Measurements from ENCODE around the gene ANGPTL3. TPM values are rescaled to one million over a fixed set of nuclear protein-coding genes. Genes with fewer than 3 reads are reported as not detected.
"Not testable (repeated sequence)": the region's sequence is repeated elsewhere in the genome, so short reads cannot be mapped to it uniquely, and the experiment has no call there.

ANGPTL3 gene
- polyA plus RNA-seq (2013, experiment 1 of 4), result not detected
- not detected for polyA plus RNA-seq (2013, experiment 2 of 4)
- not detected for polyA plus RNA-seq (2013, experiment 3 of 4)
- polyA plus RNA-seq (2013, experiment 4 of 4), result not detected

- Histone ChIP-seq H3K27me3 (ENCODE audit: control insufficient read depth, insufficient read depth, low read length, poor library complexity, severe bottlenecking) (no peaks in the 10 kb centered on the region), H3K4me1 (ENCODE audit: control insufficient read depth, insufficient read depth, low read length) (no peaks in the 10 kb centered on the region), H3K36me3 (ENCODE audit: control insufficient read depth, insufficient read depth, low read length) (no peaks in the 10 kb centered on the region), H3K27ac (ENCODE audit: insufficient read depth, low read depth, low read length, poor library complexity, severe bottlenecking) (no peak within 1 kb of the TSS), H3K9me3 (ENCODE audit: control insufficient read depth, low read length) (no peaks in the 10 kb centered on the region), H3K4me3 (ENCODE audit: insufficient read depth, low read depth, low read length) (no peak within 1 kb of the TSS)
- 85 to 100% methylated on average over 2 to 3 of the region's 3 CpGs for WGBS, 2 experiments
Observed at GRCh38 chr1:62597281-62597680, at the start of gene ANGPTL3. ANGPTL3 (plus strand) TSS chr1:62597520; CDS start chr1:62597567, 47 bp downstream.

GRCh38 chr1:62561306-62561705, 36.0 kb upstream of the ANGPTL3 start:
- Histone ChIP-seq H3K36me3 (ENCODE audit: control insufficient read depth, insufficient read depth, low read length) (no peaks in the 10 kb centered on the region), H3K27me3 (ENCODE audit: control insufficient read depth, insufficient read depth, low read length, poor library complexity, severe bottlenecking) (no peaks in the 10 kb centered on the region), H3K27ac (ENCODE audit: insufficient read depth, low read depth, low read length, poor library complexity, severe bottlenecking) (no peak overlapping the region), H3K9me3 (ENCODE audit: control insufficient read depth, low read length) (no peaks in the 10 kb centered on the region), H3K4me1 (ENCODE audit: control insufficient read depth, insufficient read depth, low read length) (no peaks in the 10 kb centered on the region), H3K4me3 (ENCODE audit: insufficient read depth, low read depth, low read length) (no peak overlapping the region)
- WGBS, 2 experiments, result no CpG with 5 or more reads among the region's 2 CpGs

GRCh38 chr1:62567182-62567581, 30.1 kb upstream of the ANGPTL3 start:
- H3K27me3 ChIP-seq (ENCODE audit: control insufficient read depth, insufficient read depth, low read length, poor library complexity, severe bottlenecking); H3K36me3 ChIP-seq (ENCODE audit: control insufficient read depth, insufficient read depth, low read length); H3K9me3 ChIP-seq (ENCODE audit: control insufficient read depth, low read length); H3K4me3 ChIP-seq (ENCODE audit: insufficient read depth, low read depth, low read length); H3K27ac ChIP-seq (ENCODE audit: insufficient read depth, low read depth, low read length, poor library complexity, severe bottlenecking); H3K4me1 ChIP-seq (ENCODE audit: control insufficient read depth, insufficient read depth, low read length): not testable (repeated sequence)
- 88 to 100% methylated on average over 1 of the region's 1 CpG for WGBS, 2 experiments

- not testable (repeated sequence) for H3K4me3 ChIP-seq (ENCODE audit: insufficient read depth, low read depth, low read length); H3K27me3 ChIP-seq (ENCODE audit: control insufficient read depth, insufficient read depth, low read length, poor library complexity, severe bottlenecking); H3K27ac ChIP-seq (ENCODE audit: insufficient read depth, low read depth, low read length, poor library complexity, severe bottlenecking); H3K4me1 ChIP-seq (ENCODE audit: control insufficient read depth, insufficient read depth, low read length); H3K9me3 ChIP-seq (ENCODE audit: control insufficient read depth, low read length); H3K36me3 ChIP-seq (ENCODE audit: control insufficient read depth, insufficient read depth, low read length)
- 82% methylated on average over 1 of the region's 1 CpG; no CpG with 5 or more reads in 1 of the 2 experiments for WGBS, 2 experiments
Observed at GRCh38 chr1:62567926-62568325, 29.4 kb upstream of the ANGPTL3 start.

- not testable (repeated sequence) for H3K4me1 ChIP-seq (ENCODE audit: control insufficient read depth, insufficient read depth, low read length); H3K27me3 ChIP-seq (ENCODE audit: control insufficient read depth, insufficient read depth, low read length, poor library complexity, severe bottlenecking); H3K36me3 ChIP-seq (ENCODE audit: control insufficient read depth, insufficient read depth, low read length); H3K27ac ChIP-seq (ENCODE audit: insufficient read depth, low read depth, low read length, poor library complexity, severe bottlenecking); H3K9me3 ChIP-seq (ENCODE audit: control insufficient read depth, low read length); H3K4me3 ChIP-seq (ENCODE audit: insufficient read depth, low read depth, low read length)
- 96% methylated on average over 4 of the region's 4 CpGs for WGBS, 2 experiments
Observed at GRCh38 chr1:62571517-62571916, 25.8 kb upstream of the ANGPTL3 start.

GRCh38 chr1:62572476-62572875, 24.8 kb upstream of the ANGPTL3 start:
- no peak overlapping the region for H3K27ac ChIP-seq (ENCODE audit: insufficient read depth, low read depth, low read length, poor library complexity, severe bottlenecking)
- no peaks in the 10 kb centered on the region for H3K4me1 ChIP-seq (ENCODE audit: control insufficient read depth, insufficient read depth, low read length)
- H3K4me3 ChIP-seq (ENCODE audit: insufficient read depth, low read depth, low read length), result no peak overlapping the region
- H3K27me3 ChIP-seq (ENCODE audit: control insufficient read depth, insufficient read depth, low read length, poor library complexity, severe bottlenecking), result no peaks in the 10 kb centered on the region
- no peaks in the 10 kb centered on the region for H3K9me3 ChIP-seq (ENCODE audit: control insufficient read depth, low read length)
- peaks cover 4% of the 10 kb centered on the region for H3K36me3 ChIP-seq (ENCODE audit: control insufficient read depth, insufficient read depth, low read length)

- Histone ChIP-seq H3K4me1 (ENCODE audit: control insufficient read depth, insufficient read depth, low read length) (no peaks in the 10 kb centered on the region), H3K9me3 (ENCODE audit: control insufficient read depth, low read length) (no peaks in the 10 kb centered on the region), H3K27me3 (ENCODE audit: control insufficient read depth, insufficient read depth, low read length, poor library complexity, severe bottlenecking) (no peaks in the 10 kb centered on the region), H3K4me3 (ENCODE audit: insufficient read depth, low read depth, low read length) (no peak overlapping the region), H3K36me3 (ENCODE audit: control insufficient read depth, insufficient read depth, low read length) (peaks cover 4% of the 10 kb centered on the region), H3K27ac (ENCODE audit: insufficient read depth, low read depth, low read length, poor library complexity, severe bottlenecking) (no peak overlapping the region)
- 48 to 50% methylated on average over 2 of the region's 2 CpGs for WGBS, 2 experiments
Observed at GRCh38 chr1:62573675-62574074, 23.6 kb upstream of the ANGPTL3 start.

GRCh38 chr1:62585469-62586155, 11.7 kb upstream of the ANGPTL3 start:
- H3K4me3 ChIP-seq (ENCODE audit: insufficient read depth, low read depth, low read length), result no peak overlapping the region
- no peaks in the 10 kb centered on the region for H3K9me3 ChIP-seq (ENCODE audit: control insufficient read depth, low read length)
- 0 to 20% methylated on average over 1 of the region's 1 CpG for WGBS, 2 experiments
- no peaks in the 10 kb centered on the region for H3K27me3 ChIP-seq (ENCODE audit: control insufficient read depth, insufficient read depth, low read length, poor library complexity, severe bottlenecking)
- H3K27ac ChIP-seq (ENCODE audit: insufficient read depth, low read depth, low read length, poor library complexity, severe bottlenecking), result no peak overlapping the region
- no peaks in the 10 kb centered on the region for H3K36me3 ChIP-seq (ENCODE audit: control insufficient read depth, insufficient read depth, low read length)
- H3K4me1 ChIP-seq (ENCODE audit: control insufficient read depth, insufficient read depth, low read length), result no peaks in the 10 kb centered on the region

- no peaks in the 10 kb centered on the region for H3K9me3 ChIP-seq (ENCODE audit: control insufficient read depth, low read length)
- H3K27ac ChIP-seq (ENCODE audit: insufficient read depth, low read depth, low read length, poor library complexity, severe bottlenecking), result no peak overlapping the region
- H3K36me3 ChIP-seq (ENCODE audit: control insufficient read depth, insufficient read depth, low read length), result no peaks in the 10 kb centered on the region
- no peaks in the 10 kb centered on the region for H3K4me1 ChIP-seq (ENCODE audit: control insufficient read depth, insufficient read depth, low read length)
- H3K4me3 ChIP-seq (ENCODE audit: insufficient read depth, low read depth, low read length), result no peak overlapping the region
- H3K27me3 ChIP-seq (ENCODE audit: control insufficient read depth, insufficient read depth, low read length, poor library complexity, severe bottlenecking), result no peaks in the 10 kb centered on the region
Observed at GRCh38 chr1:62588000-62588399, 9.3 kb upstream of the ANGPTL3 start.

GRCh38 chr1:62589321-62589720, 8.0 kb upstream of the ANGPTL3 start:
- Histone ChIP-seq H3K36me3 (ENCODE audit: control insufficient read depth, insufficient read depth, low read length) (no peaks in the 10 kb centered on the region), H3K4me3 (ENCODE audit: insufficient read depth, low read depth, low read length) (no peak overlapping the region), H3K9me3 (ENCODE audit: control insufficient read depth, low read length) (no peaks in the 10 kb centered on the region), H3K27ac (ENCODE audit: insufficient read depth, low read depth, low read length, poor library complexity, severe bottlenecking) (no peak overlapping the region), H3K4me1 (ENCODE audit: control insufficient read depth, insufficient read depth, low read length) (no peaks in the 10 kb centered on the region), H3K27me3 (ENCODE audit: control insufficient read depth, insufficient read depth, low read length, poor library complexity, severe bottlenecking) (no peaks in the 10 kb centered on the region)
- 94 to 96% methylated on average over 3 of the region's 3 CpGs for WGBS, 2 experiments
